HL-60 (cell line): ENCODE results near the gene ZNF518A.

ENCODE experiments used
- DNase-seq, 2 experiments: peaks; one replicate each; pipeline ENCODE4 v3.0.0-alpha.2; 2010 to 2020; ENCODE audit warnings: low read depth in 1 of 2, low spot score in 1 of 2
- H3K27ac ChIP-seq: fragments of 250-450 bp; sonication (Bioruptor Pico); replicated peaks from 2 replicates; pipeline ENCODE4 v1.5.1; 2020; ENCODE audit warnings: mild to moderate bottlenecking, moderate library complexity
- H3K27me3 ChIP-seq: fragments of 250-450 bp; sonication (Bioruptor Pico); 2 replicates; pipeline ENCODE4 v1.5.1; 2021; ENCODE audit warnings: mild to moderate bottlenecking, moderate library complexity; ENCODE audit not compliant: insufficient read depth, poor library complexity, severe bottlenecking
- H3K4me3 ChIP-seq: replicated peaks from 2 replicates; pipeline ENCODE4 v1.5.1; 2011; ENCODE audit warnings: mild to moderate bottlenecking, control low read depth, low read length; ENCODE audit not compliant: insufficient read depth
- GABPA ChIP-seq: IDR thresholded peaks from 2 replicates; pipeline ENCODE4 v1.6.1; 2012; ENCODE audit warnings: low read depth
- POLR2AphosphoS5 ChIP-seq: IDR thresholded peaks from 2 replicates; pipeline ENCODE4 v1.6.1; 2012; ENCODE audit warnings: low read depth
- SPI1 ChIP-seq: IDR thresholded peaks from 2 replicates; pipeline ENCODE4 v1.6.1; 2012; ENCODE audit warnings: low read depth, mild to moderate bottlenecking, borderline replicate concordance
- TF ChIP-seq, protein P1 (sequence below): IDR thresholded peaks from one replicate; pipeline ENCODE4 v1.5.1; 2011; ENCODE audit warnings: low read length, control low read depth, inconsistent platforms; ENCODE audit not compliant: insufficient read depth
- TF ChIP-seq, protein P2 (sequence below): IDR thresholded peaks from 2 replicates; pipeline ENCODE4 v1.6.1; 2012; ENCODE audit warnings: low read depth; ENCODE audit not compliant: insufficient replicate concordance

Gene ZNF518A

DNA sequence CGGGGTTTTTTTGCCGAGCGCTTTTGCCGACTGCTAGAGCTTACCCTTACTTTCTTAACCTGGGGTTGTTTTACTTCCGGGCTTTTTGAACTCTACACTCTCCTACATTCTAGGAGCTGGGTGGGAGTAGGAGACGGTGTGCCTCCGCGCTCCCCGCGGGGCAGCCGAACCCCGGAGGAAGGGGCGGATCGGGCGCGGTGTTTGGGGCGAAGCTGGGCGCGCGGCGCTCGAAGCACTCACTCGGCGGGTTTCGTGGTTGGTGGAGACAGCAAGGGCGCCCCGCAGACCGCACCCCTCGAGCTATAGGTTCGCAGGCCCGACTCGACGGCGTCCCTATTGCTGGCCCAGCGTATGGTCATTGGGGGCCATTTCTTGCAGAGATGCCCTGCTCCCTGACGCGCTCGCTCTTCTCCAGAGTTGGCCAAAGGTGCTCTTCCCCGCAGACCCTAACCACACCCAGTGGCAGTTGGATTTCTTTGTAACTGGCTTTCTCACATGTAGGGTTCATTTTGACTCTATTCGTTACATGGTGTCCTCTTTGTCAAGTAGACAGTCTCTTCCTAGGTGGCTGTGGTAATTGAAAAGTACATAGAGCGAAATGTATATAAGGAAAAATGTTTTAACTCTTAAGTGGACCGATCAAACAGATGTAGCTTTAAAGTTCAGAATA lies 364 bp downstream of the ZNF518A start:
- H3K27ac ChIP-seq, result peak overlapping the region; percentile 100
- TF ChIP-seq POLR2AphosphoS5, result no peak; the same call in 1 of the 2 replicates
- TF ChIP-seq, protein P1, sequence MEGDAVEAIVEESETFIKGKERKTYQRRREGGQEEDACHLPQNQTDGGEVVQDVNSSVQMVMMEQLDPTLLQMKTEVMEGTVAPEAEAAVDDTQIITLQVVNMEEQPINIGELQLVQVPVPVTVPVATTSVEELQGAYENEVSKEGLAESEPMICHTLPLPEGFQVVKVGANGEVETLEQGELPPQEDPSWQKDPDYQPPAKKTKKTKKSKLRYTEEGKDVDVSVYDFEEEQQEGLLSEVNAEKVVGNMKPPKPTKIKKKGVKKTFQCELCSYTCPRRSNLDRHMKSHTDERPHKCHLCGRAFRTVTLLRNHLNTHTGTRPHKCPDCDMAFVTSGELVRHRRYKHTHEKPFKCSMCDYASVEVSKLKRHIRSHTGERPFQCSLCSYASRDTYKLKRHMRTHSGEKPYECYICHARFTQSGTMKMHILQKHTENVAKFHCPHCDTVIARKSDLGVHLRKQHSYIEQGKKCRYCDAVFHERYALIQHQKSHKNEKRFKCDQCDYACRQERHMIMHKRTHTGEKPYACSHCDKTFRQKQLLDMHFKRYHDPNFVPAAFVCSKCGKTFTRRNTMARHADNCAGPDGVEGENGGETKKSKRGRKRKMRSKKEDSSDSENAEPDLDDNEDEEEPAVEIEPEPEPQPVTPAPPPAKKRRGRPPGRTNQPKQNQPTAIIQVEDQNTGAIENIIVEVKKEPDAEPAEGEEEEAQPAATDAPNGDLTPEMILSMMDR, result no peak
- TF ChIP-seq SPI1, result no peak
- TF ChIP-seq, protein P2, sequence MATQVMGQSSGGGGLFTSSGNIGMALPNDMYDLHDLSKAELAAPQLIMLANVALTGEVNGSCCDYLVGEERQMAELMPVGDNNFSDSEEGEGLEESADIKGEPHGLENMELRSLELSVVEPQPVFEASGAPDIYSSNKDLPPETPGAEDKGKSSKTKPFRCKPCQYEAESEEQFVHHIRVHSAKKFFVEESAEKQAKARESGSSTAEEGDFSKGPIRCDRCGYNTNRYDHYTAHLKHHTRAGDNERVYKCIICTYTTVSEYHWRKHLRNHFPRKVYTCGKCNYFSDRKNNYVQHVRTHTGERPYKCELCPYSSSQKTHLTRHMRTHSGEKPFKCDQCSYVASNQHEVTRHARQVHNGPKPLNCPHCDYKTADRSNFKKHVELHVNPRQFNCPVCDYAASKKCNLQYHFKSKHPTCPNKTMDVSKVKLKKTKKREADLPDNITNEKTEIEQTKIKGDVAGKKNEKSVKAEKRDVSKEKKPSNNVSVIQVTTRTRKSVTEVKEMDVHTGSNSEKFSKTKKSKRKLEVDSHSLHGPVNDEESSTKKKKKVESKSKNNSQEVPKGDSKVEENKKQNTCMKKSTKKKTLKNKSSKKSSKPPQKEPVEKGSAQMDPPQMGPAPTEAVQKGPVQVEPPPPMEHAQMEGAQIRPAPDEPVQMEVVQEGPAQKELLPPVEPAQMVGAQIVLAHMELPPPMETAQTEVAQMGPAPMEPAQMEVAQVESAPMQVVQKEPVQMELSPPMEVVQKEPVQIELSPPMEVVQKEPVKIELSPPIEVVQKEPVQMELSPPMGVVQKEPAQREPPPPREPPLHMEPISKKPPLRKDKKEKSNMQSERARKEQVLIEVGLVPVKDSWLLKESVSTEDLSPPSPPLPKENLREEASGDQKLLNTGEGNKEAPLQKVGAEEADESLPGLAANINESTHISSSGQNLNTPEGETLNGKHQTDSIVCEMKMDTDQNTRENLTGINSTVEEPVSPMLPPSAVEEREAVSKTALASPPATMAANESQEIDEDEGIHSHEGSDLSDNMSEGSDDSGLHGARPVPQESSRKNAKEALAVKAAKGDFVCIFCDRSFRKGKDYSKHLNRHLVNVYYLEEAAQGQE, result no peak
- TF ChIP-seq GABPA, result no peak
- H3K27me3 ChIP-seq, result no peaks in the 10 kb centered on the region
- peak overlapping the region; percentile 46 for H3K4me3 ChIP-seq
- DNase-seq, result peak in 1 of 2 experiments; percentile 87

DNA sequence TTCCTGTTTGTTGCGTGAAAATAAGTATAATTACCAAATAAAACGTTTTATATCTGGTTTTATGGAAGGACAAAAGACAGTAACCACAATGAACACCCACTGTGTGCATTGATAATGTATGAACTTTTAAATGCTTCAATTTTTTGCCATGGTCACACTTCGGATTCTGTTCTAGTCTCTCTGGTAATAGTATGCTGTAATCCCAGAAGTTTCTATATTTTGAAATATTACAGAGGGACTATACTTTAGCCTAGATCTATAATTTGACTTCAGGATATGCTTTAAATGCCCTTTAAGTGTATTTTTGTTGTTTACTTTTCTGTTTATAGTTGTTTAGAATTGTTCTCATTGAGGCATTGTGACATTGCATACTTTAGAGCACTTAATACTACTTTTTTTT lies 1.5 kb downstream of the ZNF518A start:
- Histone ChIP-seq H3K4me3 (peak overlapping the region; percentile 46), H3K27ac (peak overlapping the region; percentile 100), H3K27me3 (no peaks in the 10 kb centered on the region)
- TF ChIP-seq POLR2AphosphoS5 (no peak), SPI1 (no peak), GABPA (no peak)
- TF ChIP-seq, protein P1, result no peak
- TF ChIP-seq, protein P2, result no peak
- DNase-seq, result no peak

DNA sequence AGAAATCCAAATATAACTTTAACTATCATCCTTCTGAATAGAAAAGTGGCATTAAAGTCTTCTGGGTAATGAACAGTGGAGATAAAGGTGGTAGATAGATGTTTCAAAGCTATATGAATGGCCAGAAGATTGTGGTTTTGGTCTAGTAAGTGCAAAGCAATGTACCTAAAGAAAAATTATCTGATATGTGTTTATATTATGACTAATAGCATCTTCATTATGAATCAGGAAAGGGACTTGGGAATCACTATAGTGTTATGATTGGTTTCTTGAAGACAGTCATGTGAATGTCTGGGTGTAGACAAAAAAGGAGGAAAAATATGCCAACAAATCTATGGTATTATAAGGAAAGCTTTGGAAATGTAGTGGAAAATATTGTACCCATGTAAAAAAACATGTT lies 3.0 kb downstream of the ZNF518A start:
- TF ChIP-seq, protein P2, result no peak
- TF ChIP-seq SPI1 (no peak), POLR2AphosphoS5 (no peak), GABPA (no peak)
- TF ChIP-seq, protein P1, result no peak
- DNase-seq, result no peak
- H3K27me3 ChIP-seq, result no peaks in the 10 kb centered on the region
- no peak overlapping the region for H3K4me3 ChIP-seq
- no peak overlapping the region for H3K27ac ChIP-seq
